Breast epithelium (tissue), 3 donors: ENCODE data around the gene SAXO1.

Experiments
- POLR2AphosphoS5 ChIP-seq, 3 donors: sonication (generic); formaldehyde crosslinking; IDR thresholded peaks; one replicate each; pipeline ENCODE4 v1.6.1; 2017; ENCODE audit warnings: antibody characterized with exemption in 3 of 3
- TF ChIP-seq, protein P1 (sequence below), 3 donors: fragments of 450-650 bp; IDR thresholded peaks; one replicate each; pipeline ENCODE4 v1.5.1; 2016 to 2017; ENCODE audit warnings: antibody characterized with exemption in 3 of 3, mild to moderate bottlenecking in 3 of 3, moderate library complexity in 3 of 3

- TF ChIP-seq, protein P1, sequence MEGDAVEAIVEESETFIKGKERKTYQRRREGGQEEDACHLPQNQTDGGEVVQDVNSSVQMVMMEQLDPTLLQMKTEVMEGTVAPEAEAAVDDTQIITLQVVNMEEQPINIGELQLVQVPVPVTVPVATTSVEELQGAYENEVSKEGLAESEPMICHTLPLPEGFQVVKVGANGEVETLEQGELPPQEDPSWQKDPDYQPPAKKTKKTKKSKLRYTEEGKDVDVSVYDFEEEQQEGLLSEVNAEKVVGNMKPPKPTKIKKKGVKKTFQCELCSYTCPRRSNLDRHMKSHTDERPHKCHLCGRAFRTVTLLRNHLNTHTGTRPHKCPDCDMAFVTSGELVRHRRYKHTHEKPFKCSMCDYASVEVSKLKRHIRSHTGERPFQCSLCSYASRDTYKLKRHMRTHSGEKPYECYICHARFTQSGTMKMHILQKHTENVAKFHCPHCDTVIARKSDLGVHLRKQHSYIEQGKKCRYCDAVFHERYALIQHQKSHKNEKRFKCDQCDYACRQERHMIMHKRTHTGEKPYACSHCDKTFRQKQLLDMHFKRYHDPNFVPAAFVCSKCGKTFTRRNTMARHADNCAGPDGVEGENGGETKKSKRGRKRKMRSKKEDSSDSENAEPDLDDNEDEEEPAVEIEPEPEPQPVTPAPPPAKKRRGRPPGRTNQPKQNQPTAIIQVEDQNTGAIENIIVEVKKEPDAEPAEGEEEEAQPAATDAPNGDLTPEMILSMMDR (IDR thresholded peaks at IDR 0.05) = no peak
- TF ChIP-seq POLR2AphosphoS5 (IDR thresholded peaks at IDR 0.05) = no peak
These were observed 5.2 kb downstream of the SAXO1 start for GRCh38 chr9:19027825-19028224.
